Left ventricle myocardium inferior (tissue), 1 donor: ENCODE results near the gene NUMA1. TPM values are rescaled to one million over a fixed set of nuclear protein-coding genes. Genes with fewer than 3 reads are reported as not detected.
A peak's percentile ranks its signal among the peaks of the same experiment; 100 is the strongest.

Experiments
- DNase-seq: peaks from one replicate; pipeline ENCODE4 v3.0.0-alpha.2; 2020
- H3K27ac ChIP-seq: fragments of 200-600 bp; replicated peaks from 2 replicates; pipeline ENCODE4 v1.8.0; 2021
- H3K27me3 ChIP-seq: fragments of 200-600 bp; 2 replicates; pipeline ENCODE4 v1.8.0; 2021; ENCODE audit warnings: low read depth
- H3K36me3 ChIP-seq: fragments of 200-600 bp; 2 replicates; pipeline ENCODE4 v1.8.0; 2021
- H3K4me1 ChIP-seq: fragments of 200-600 bp; 2 replicates; pipeline ENCODE4 v1.8.0; 2021
- H3K4me3 ChIP-seq: fragments of 200-600 bp; 2 replicates; pipeline ENCODE4 v1.8.0; 2021; ENCODE audit warnings: mild to moderate bottlenecking, moderate library complexity
- H3K9me3 ChIP-seq: fragments of 200-600 bp; replicated peaks from 2 replicates; pipeline ENCODE4 v1.8.0; 2021
- intact Hi-C: fragments of 100-400 bp; cut with micrococcal nuclease; formaldehyde crosslinking; loops from one replicate; pipeline ENCODE4 v1.11.0; 2022
- total RNA-seq: library from RNA; stranded (reverse); fragmentation: NEBNext Ultra II Directional; extraction: Animal tissue kit (Norgen Biotek cat#: 25700); gene quantifications from one replicate; pipeline ENCODE4 v1.2.1, GENCODE V29; 2021
- TF ChIP-seq, protein P1 (sequence below): fragments of 200-600 bp; IDR thresholded peaks from 2 replicates; pipeline ENCODE4 v1.8.0; 2021; ENCODE audit warnings: antibody characterized with exemption, mild to moderate bottlenecking, borderline replicate concordance
- donor health status: DM: no; HTN: yes; CAD: no; lungs with severe emphysema.

Gene NUMA1
- total RNA-seq, 1 donor from 2014 or later = 82.5 TPM

DNA sequence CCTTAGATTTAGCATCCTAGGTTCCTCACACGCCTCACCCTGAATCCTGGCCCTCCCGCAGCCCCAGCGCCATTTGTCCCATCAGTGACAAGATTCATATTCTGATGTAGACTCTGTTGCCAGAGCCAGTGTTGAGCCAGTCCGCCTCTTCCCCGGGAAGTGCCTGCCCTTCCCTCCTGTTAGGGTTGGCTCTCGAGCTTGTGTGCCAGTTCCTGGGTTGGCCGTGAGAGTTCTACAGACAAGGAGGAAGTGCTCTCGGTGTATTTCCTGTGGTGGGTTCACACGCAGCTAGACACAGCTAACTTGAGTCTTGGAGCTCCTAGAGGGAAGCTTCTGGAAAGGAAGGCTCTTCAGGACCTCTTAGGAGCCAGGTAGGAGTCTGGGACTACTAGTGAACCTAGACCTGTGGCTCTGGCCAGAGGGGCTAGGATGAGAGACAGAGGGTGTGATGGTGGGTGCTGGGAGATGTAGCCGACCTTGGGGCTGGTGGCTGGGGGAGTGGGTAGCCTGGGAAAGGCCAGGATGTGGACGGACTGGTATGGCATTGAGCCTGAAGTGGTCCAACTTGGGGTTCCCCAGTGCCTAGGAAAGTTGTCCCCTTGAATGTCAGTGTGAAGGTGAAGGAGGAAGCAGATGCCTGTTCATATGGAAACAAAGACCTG is 81.6 kb downstream of the NUMA1 start, which contains the start of gene IL18BP:
TSS of gene IL18BP (plus strand) at position 261 of the 662 bp plus-strand sequence. CDS start 1,076 bp downstream, outside the sequence.
- TF ChIP-seq, protein P1, sequence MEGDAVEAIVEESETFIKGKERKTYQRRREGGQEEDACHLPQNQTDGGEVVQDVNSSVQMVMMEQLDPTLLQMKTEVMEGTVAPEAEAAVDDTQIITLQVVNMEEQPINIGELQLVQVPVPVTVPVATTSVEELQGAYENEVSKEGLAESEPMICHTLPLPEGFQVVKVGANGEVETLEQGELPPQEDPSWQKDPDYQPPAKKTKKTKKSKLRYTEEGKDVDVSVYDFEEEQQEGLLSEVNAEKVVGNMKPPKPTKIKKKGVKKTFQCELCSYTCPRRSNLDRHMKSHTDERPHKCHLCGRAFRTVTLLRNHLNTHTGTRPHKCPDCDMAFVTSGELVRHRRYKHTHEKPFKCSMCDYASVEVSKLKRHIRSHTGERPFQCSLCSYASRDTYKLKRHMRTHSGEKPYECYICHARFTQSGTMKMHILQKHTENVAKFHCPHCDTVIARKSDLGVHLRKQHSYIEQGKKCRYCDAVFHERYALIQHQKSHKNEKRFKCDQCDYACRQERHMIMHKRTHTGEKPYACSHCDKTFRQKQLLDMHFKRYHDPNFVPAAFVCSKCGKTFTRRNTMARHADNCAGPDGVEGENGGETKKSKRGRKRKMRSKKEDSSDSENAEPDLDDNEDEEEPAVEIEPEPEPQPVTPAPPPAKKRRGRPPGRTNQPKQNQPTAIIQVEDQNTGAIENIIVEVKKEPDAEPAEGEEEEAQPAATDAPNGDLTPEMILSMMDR = no peak
- Histone ChIP-seq H3K4me1 (peaks cover 46% of the 10 kb centered on the region), H3K36me3 (peaks cover 28% of the 10 kb centered on the region), H3K4me3 (peak within 1 kb of the TSS; percentile 57), H3K27me3 (no peaks in the 10 kb centered on the region), H3K27ac (peak within 1 kb of the TSS; percentile 82), H3K9me3 (no peaks in the 10 kb centered on the region)
- DNase-seq = no peak
- intact Hi-C loops = no loop called here

DNA sequence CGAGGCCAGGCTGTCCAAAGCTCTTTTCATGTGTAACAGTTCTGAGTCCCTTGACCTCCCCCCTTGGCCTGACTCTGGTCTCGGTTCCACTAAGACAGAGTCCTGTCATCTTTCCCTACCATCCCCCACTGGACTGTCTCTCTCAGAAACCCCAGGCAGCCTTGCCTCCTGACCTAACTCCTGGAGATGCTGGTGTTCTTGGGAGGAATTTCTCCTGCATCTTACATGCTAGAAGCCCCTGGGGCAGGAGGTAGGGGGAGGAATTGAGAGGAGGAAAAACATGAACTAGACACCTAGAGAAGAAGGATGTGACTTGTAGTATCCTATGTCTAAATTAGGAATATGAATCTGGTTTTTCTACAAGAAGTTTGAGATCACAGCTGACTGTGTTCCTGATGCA is 82.3 kb downstream of the NUMA1 start:
- intact Hi-C loops = no loop called here
- peak overlapping the region; percentile 82 for H3K27ac ChIP-seq
- peaks cover 21% of the 10 kb centered on the region for H3K36me3 ChIP-seq
- H3K27me3 ChIP-seq = no peaks in the 10 kb centered on the region
- no peak for DNase-seq
- TF ChIP-seq, protein P1 = no peak
- no peak overlapping the region for H3K4me3 ChIP-seq
- no peaks in the 10 kb centered on the region for H3K9me3 ChIP-seq
- peaks cover 46% of the 10 kb centered on the region for H3K4me1 ChIP-seq

DNA sequence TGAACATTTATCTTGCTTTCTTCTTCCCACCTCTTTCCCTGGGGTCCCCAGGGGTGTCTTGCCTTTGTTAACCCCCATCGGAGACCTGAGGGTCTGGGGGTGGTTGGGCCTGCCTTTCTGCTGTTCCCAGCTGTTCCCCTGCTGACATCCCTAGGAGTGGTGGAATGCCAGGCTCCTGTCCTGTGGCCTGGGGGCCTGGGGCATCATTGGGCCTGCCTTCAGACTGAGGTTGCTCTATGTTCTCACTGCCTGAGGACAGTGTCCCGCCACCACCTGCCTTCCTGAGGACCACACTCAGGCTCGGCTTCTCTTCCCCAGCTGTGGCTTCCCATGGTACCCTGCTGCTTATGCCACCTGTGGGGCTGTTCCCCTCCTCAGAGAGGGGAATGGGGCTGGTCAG is 82.7 kb downstream of the NUMA1 start:
- no peaks in the 10 kb centered on the region for H3K9me3 ChIP-seq
- H3K4me3 ChIP-seq = no peak overlapping the region
- H3K27ac ChIP-seq = no peak overlapping the region
- peaks cover 16% of the 10 kb centered on the region for H3K36me3 ChIP-seq
- intact Hi-C loops = no loop called here
- TF ChIP-seq, protein P1 = no peak
- peaks cover 46% of the 10 kb centered on the region for H3K4me1 ChIP-seq
- H3K27me3 ChIP-seq = no peaks in the 10 kb centered on the region
- DNase-seq = no peak

DNA sequence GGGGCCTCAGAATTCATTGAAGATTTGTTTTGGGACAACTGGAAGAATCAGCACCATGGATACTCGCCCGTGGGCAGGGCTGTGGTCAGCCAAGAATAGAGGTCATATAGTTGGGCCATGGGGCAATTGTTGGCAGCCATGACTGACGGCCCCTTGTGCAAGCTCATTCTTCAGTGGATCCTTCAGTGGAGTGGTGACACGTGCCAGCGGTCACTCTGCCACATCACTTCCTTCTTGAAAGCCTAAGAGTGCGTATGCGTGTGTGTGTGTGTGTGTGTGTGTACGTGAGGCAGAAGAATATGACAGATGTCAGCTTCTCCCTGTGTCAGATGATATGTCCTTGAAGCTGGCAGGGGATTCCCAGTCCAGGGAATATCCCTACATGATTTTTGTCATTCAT is 83.4 kb downstream of the NUMA1 start:
- Histone ChIP-seq H3K27me3 (no peaks in the 10 kb centered on the region), H3K27ac (no peak overlapping the region), H3K9me3 (no peaks in the 10 kb centered on the region), H3K4me3 (no peak overlapping the region), H3K36me3 (peaks cover 12% of the 10 kb centered on the region), H3K4me1 (peaks cover 42% of the 10 kb centered on the region)
- TF ChIP-seq, protein P1 = no peak
- peak; percentile 66 for DNase-seq
- intact Hi-C loops = no loop called here

DNA sequence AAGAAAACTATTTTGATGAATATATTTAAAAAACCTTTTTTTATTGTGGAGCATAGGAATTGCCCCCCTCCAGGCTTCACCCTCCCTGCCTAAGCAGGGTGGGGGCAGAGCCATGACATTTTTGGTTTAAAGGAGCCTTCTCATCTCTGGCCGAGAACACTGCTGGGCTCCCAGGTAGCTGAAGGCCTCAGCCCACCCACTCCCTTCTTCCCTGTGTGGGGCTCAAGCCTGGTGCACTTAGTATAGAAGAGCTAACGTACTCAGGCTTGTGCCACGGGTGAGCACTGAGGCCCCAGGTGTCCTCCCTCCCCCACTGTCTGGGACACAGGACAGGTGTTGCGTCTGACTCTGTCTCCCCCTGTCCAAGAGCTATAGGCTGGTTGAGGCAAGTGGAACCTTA is 83.8 kb downstream of the NUMA1 start:
- Histone ChIP-seq H3K4me1 (peaks cover 42% of the 10 kb centered on the region), H3K36me3 (peaks cover 14% of the 10 kb centered on the region), H3K4me3 (no peak overlapping the region), H3K27ac (no peak overlapping the region), H3K27me3 (no peaks in the 10 kb centered on the region), H3K9me3 (no peaks in the 10 kb centered on the region)
- no peak for DNase-seq
- intact Hi-C loops = no loop called here
- TF ChIP-seq, protein P1 = no peak
